ENCODE data around the gene PSMC3.

The PSMC3 gene

GRCh38 chr11:47387944-47388696 is 38.1 kb downstream of the PSMC3 start:
- Histone ChIP-seq H3K27me3 (ENCODE audit: insufficient read depth, low read depth) (no peaks in the 10 kb centered on the region), H4K20me1 (ENCODE audit: insufficient read depth) (no peaks in the 10 kb centered on the region), H3K4me1 (ENCODE audit: low read depth, poor library complexity, severe bottlenecking) (peaks cover 9% of the 10 kb centered on the region), H3K27ac (no peak overlapping the region), H3K4me3 (IDR thresholded peaks at IDR 0.05; ENCODE audit: insufficient read depth, low read depth, low read length) (no peak overlapping the region), H3K9ac (no peak overlapping the region), H3K79me2 (ENCODE audit: insufficient read depth, low read depth) (no peaks in the 10 kb centered on the region), H3K4me2 (no peak overlapping the region), H3K36me3 (ENCODE audit: insufficient read depth) (no peaks in the 10 kb centered on the region), H2AFZ (ENCODE audit: low read depth) (no peak overlapping the region)
- TF ChIP-seq CTCF (conservative IDR thresholded peaks at IDR 0.05; ENCODE audit: low read depth, low read length) = no peak

- H3K4me1 ChIP-seq (ENCODE audit: low read depth, poor library complexity, severe bottlenecking) = no peaks in the 10 kb centered on the region
- no peak for TF ChIP-seq CTCF (conservative IDR thresholded peaks at IDR 0.05; ENCODE audit: low read depth, low read length)
- no peak overlapping the region for H3K9ac ChIP-seq
- no peaks in the 10 kb centered on the region for H3K27me3 ChIP-seq (ENCODE audit: insufficient read depth, low read depth)
- no peaks in the 10 kb centered on the region for H3K79me2 ChIP-seq (ENCODE audit: insufficient read depth, low read depth)
- no peak overlapping the region for H3K27ac ChIP-seq
- no peaks in the 10 kb centered on the region for H3K36me3 ChIP-seq (ENCODE audit: insufficient read depth)
- H2AFZ ChIP-seq (ENCODE audit: low read depth) = no peak overlapping the region
- H3K4me3 ChIP-seq (IDR thresholded peaks at IDR 0.05; ENCODE audit: insufficient read depth, low read depth, low read length) = no peak overlapping the region
- no peaks in the 10 kb centered on the region for H4K20me1 ChIP-seq (ENCODE audit: insufficient read depth)
- H3K4me2 ChIP-seq = no peak overlapping the region
Observed at GRCh38 chr11:47384498-47384897, 41.7 kb downstream of the PSMC3 start.

DNA sequence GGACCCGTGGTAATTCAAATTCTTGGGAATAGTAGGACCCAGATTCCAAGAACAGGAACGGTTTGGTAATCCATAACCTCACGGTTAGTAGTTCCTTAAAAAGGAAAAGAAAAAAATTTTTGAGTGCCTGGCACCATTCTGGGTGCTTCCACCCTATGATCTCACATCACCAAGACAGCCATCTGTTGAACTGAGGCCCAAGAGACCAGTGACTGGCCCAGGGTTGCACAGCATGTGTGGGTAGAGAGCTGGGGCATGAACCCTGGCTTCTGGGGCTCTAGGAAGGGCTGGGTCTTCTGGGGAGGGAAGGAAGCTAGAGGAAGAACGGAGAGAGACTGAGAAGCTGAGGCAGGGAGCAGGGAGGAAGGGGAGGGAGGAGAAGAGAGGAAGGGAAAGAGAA is 43.2 kb downstream of the PSMC3 start:
- no peaks in the 10 kb centered on the region for H3K27me3 ChIP-seq (ENCODE audit: insufficient read depth, low read depth)
- no peaks in the 10 kb centered on the region for H3K36me3 ChIP-seq (ENCODE audit: insufficient read depth)
- H3K4me2 ChIP-seq = no peak overlapping the region
- H3K4me1 ChIP-seq (ENCODE audit: low read depth, poor library complexity, severe bottlenecking) = no peaks in the 10 kb centered on the region
- no peak overlapping the region for H3K4me3 ChIP-seq (IDR thresholded peaks at IDR 0.05; ENCODE audit: insufficient read depth, low read depth, low read length)
- H3K79me2 ChIP-seq (ENCODE audit: insufficient read depth, low read depth) = no peaks in the 10 kb centered on the region
- no peak overlapping the region for H3K9ac ChIP-seq
- TF ChIP-seq CTCF (conservative IDR thresholded peaks at IDR 0.05; ENCODE audit: low read depth, low read length) = no peak
- H2AFZ ChIP-seq (ENCODE audit: low read depth) = no peak overlapping the region
- no peak overlapping the region for H3K27ac ChIP-seq
- no peaks in the 10 kb centered on the region for H4K20me1 ChIP-seq (ENCODE audit: insufficient read depth)

- Histone ChIP-seq H4K20me1 (ENCODE audit: insufficient read depth) (no peaks in the 10 kb centered on the region), H3K4me2 (no peak overlapping the region), H3K27me3 (ENCODE audit: insufficient read depth, low read depth) (no peaks in the 10 kb centered on the region), H3K4me1 (ENCODE audit: low read depth, poor library complexity, severe bottlenecking) (no peaks in the 10 kb centered on the region), H3K79me2 (ENCODE audit: insufficient read depth, low read depth) (no peaks in the 10 kb centered on the region), H3K9ac (no peak overlapping the region), H2AFZ (ENCODE audit: low read depth) (no peak overlapping the region), H3K36me3 (ENCODE audit: insufficient read depth) (no peaks in the 10 kb centered on the region), H3K27ac (no peak overlapping the region), H3K4me3 (IDR thresholded peaks at IDR 0.05; ENCODE audit: insufficient read depth, low read depth, low read length) (no peak overlapping the region)
- TF ChIP-seq CTCF (conservative IDR thresholded peaks at IDR 0.05; ENCODE audit: low read depth, low read length) = no peak
Observed at GRCh38 chr11:47380078-47380477, 46.2 kb downstream of the PSMC3 start.

Data from KMS-11 (cell line).